Sciatic nerve (tissue), 2 donors: Measurements from ENCODE around the gene CALM1. TPM values are rescaled to one million over a fixed set of nuclear protein-coding genes. Genes with fewer than 3 reads are reported as not detected.

Source experiments
- ATAC-seq: fragments of 200-7000 bp; cut with Tn5 transposase; one replicate; pipeline ENCODE4 v1.9.1; 2020; ENCODE audit warnings: mild to moderate bottlenecking, moderate library complexity
- DNase-seq: peaks from one replicate; pipeline ENCODE4 v3.0.0-alpha.2; 2020; ENCODE audit warnings: low spot score
- intact Hi-C: fragments of 100-400 bp; cut with DNase I; formaldehyde crosslinking; loops from one replicate; pipeline ENCODE4 v1.14.2; 2022
- total RNA-seq: library from RNA; stranded (reverse); fragmentation: NEBNext Ultra II Directional; extraction: Animal tissue kit (Norgen Biotek cat#: 25700); gene quantifications from one replicate; pipeline ENCODE4 v1.2.1, GENCODE V29; 2021
- donor health status: DM: no; HTN: no; CAD: no.
- donor health status: DM: no; HTN: no; CAD: no.

CALM1 gene
- total RNA-seq, 1 donor from 2014 or later = 340 TPM

DNA sequence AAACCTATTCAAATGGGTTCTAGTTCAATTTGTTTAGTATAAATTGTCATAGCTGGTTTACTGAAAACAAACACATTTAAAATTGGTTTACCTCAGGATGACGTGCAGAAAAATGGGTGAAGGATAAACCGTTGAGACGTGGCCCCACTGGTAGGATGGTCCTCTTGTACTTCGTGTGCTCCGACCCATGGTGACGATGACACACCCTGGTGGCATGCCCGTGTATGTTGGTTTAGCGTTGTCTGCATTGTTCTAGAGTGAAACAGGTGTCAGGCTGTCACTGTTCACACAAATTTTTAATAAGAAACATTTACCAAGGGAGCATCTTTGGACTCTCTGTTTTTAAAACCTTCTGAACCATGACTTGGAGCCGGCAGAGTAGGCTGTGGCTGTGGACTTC is 8.3 kb downstream of the CALM1 start:
- intact Hi-C loops = loop anchor here (5.0 kb wide), 2 partner anchors 112 to 292 kb away; no protein-coding TSS in a partner anchor
- DNase-seq (no peak), ATAC-seq (no peak)

DNA sequence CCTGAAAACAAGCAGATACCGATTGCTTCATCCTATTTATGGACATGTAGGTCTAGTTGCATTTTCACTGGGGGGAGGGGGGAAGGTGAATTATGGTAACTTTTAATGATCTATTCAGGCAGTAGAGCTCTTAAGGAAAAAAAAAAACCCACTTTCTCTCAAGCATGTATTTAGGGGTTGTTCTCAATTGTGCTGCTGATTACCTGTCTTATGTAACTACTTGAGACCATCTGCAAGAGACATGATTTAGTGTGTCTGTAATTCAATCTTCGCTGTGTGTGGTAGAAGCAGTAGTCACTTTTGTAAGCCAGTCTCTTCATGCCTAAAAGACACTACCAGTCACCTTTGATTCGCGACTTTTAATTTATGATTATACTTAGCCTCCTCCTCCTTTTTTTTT is 8.9 kb downstream of the CALM1 start:
- DNase-seq = no peak
- ATAC-seq = no peak
- intact Hi-C loops = loop anchor here (5.0 kb wide), 2 partner anchors 112 to 292 kb away; no protein-coding TSS in a partner anchor

DNA sequence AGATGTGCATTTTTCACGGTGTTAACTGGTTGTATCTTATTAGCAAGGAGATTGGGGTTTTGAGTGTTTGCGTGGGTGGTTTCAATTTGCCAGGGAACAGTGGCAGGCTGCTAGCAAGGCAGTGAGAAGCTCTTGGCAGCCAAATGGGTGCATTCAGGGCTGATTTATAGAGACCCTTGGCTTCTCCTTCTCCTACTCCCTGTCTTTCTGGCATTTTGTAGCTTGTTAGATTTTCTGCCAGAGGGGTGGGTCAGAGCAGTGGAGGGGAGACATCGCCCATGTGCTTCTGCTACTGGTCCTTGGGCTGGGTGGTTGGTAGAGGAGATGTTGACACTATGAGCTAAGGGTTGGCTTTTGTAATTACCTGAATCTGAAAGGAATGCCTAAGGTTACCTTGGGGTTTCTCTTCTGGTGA is 9.6 kb downstream of the CALM1 start:
- intact Hi-C loops = loop anchor here (5.0 kb wide), 2 partner anchors 111 to 291 kb away; no protein-coding TSS in a partner anchor
- ATAC-seq = no peak
- DNase-seq = no peak

DNA sequence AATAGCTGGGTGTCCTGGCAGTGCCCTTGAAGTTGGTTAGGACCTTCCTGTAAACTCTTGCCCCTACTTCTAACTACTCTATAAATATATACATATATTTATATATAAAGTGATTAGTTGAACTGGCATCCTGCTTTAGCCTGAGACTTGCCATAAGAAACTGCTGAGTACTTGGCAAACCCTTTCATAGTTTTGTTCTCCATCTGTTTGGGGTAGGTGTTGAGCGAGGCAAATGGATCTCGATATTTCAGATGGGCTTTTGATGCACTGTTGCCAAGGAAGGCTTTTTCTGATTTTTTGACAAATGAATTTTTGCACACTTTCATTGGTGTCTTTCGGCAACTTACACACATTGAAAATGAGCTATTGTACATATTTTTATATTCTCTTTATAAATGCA is 10.4 kb downstream of the CALM1 start:
- DNase-seq = no peak
- ATAC-seq = no peak
- intact Hi-C loops = loop anchor here (5.0 kb wide), 2 partner anchors 110 to 290 kb away; no protein-coding TSS in a partner anchor

DNA sequence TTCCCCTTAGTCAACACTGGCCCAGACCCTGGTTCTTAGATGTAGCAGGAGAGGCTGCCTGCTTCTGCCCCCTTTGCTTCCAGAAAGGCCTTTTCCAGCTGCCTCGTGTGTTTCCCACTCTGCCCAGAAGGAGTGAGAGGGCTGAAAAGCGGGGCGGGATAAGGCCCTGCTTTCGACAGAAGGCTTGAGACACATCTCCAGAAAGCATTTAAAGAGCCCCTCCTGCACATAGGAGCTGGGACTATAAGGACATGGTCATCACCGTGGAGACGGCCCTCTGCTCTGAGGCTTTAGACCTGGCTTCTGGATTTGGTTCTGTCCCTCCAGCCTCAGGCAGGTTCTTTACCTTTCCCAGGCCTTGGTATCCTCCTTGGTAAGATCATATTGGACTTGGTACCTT is 11.9 kb downstream of the CALM1 start:
- DNase-seq (no peak), ATAC-seq (peak; percentile 48)
- intact Hi-C loops = loop anchor here (5.0 kb wide), 2 partner anchors 109 to 289 kb away; no protein-coding TSS in a partner anchor

DNA sequence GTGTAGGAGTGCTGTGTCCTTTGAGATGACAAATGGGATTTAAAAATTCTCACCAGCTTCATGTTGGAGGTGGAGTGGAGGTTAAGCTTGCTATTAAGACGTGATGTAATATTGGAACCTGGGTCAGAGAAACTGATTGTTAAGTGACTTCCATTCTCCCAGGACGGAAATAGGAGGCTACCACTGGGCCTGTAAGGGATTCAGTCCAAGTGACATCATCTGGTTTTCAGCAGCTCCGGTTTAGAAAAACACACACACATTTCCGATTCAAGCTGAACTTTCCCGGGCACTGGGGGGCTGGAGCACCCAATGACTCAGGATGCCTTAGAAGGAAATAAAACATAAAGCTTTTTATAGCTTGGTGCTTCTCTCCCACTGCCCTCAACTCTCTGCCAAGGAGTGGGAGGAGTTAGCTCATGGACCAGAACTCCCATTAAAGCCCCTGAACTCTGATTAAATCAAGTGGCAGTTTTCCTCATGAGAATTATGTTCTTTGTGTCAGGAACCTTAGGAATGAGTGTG is 12.4 kb downstream of the CALM1 start:
- intact Hi-C loops = loop anchor here (5.0 kb wide), 2 partner anchors 108 to 288 kb away; no protein-coding TSS in a partner anchor
- no peak for DNase-seq
- ATAC-seq = peak; percentile 82

DNA sequence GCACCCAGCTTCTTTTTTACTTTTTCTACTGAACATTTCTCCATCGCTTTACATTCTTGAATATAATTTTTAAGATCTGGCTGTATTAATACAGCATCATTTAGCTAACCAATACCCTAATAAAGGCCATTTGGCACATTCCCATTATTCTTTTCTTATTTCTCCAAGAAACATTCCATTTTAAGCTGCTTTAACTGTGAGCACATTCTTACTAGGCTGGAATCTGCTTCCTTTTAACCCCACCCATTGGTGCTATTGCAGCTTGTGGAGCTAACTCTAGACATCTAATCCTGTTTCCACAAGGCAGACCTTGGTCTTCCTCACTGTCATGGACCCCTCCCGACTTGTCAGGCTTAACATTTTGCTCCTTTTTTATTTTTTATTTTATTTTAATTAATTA is 15.2 kb downstream of the CALM1 start:
- DNase-seq = no peak
- intact Hi-C loops = no loop called here
- ATAC-seq = no peak

DNA sequence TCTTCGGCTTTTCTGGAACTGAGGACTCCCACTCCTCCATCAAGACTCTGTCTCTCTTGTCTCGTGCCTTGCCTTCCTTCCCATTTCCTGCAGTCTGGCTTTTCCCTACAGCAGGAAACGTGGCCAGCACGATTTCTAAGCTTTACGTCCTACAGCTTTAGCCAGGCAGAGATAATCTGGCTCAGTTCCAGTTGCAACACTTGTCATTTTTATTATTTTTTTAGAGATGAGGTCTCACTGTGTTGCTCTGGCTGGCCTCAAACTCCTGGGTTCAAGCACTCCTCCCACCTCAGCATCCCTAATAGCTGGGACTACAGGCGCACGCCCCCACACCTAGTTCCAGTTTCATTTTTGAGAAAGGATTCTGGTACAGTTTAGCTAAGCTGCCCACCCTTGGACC is 19.9 kb downstream of the CALM1 start:
- ATAC-seq = no peak
- DNase-seq = no peak
- intact Hi-C loops = no loop called here

DNA sequence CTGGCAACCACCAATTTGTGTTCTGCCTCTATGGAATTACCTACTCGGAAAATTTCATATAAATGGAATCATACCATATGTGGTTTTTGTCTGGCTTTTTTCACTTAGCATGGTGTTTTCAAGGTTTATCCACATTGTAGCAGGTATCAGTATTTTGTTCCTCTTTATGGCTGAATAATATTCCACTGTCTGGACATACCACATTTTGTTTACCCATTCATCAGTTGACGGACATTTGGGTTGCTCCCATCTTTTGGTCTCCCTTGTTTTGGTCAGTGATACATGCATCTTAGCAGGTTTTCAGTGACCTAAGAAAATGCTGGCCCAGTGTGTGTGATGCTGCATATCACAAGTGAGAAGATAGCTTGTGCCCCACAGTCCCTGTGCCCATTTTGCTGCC is 21.2 kb downstream of the CALM1 start:
- DNase-seq = no peak
- no peak for ATAC-seq
- intact Hi-C loops = no loop called here

DNA sequence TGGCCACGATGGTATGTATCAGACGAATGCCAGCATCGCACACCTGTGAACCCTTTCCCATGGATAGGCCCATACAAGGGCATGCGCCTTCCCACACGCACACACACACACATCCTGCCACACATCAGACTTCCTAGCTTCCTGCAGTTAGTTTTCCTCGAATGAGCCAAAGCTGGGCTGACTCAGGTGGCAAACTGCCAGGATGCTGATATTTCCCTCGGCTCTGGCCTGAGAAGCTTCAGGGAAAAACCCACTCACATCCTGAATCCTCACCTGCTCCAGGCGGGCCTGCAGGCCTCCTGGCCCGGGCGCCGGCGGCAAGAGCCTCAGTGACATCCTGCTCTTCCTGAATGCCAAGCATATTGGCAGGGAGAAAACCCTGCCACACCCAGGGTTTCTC is 22.4 kb downstream of the CALM1 start:
- intact Hi-C loops = no loop called here
- DNase-seq = peak; percentile 86
- ATAC-seq = peak; percentile 66

DNA sequence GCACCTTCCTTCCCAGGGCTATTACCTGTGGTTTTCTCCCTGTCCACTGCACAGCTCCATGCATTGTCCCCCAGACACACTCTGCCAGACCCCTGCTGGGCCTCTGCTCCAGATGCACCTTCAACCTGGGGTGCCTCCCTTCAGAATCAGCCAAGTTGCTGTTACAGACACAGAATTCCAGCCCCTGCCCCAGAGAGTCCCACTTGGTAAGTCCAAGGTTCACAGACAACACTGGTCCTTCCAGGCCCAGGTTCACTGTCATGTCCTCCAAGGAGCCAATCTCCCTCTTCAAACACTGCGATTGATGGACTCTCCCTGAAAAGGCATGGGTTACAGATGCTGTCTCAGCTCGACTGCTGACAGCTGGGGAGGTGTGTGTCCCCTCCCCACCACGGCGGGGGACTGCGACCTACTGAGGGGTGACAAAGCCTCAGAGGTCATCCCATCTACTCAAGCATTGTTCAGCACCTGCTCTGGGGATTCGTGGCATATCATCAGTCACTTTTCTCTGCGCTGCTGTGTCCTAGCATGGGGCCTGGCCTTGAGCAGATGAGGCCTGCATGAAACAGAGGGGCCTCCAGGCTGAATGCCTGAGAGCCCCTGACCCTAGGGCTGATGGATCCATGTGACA is 24.3 kb downstream of the CALM1 start:
- intact Hi-C loops = no loop called here

DNA sequence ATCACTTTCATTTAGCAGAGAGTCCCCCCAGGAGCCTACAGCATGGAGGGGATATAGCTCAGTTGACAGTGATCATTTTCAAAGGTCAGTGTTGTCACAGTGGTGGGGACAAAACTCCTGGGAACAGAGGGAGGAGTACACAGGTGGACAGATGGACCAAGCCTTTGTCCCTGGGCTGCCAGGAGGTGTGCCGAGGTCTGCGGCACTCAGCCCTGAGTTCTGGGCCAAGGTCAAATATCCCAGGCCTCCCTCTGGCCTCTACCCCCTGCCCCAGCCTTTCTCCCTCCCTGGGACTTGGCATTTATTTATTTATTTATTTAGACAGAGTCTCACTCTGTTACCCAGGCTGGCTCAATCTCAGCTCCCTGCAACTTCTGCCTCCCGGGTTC is 24.8 kb downstream of the CALM1 start:
- no peak for ATAC-seq
- intact Hi-C loops = no loop called here
- DNase-seq = no peak

More for the DNA sequence above, 24.3 kb downstream of the CALM1 start:
- DNase-seq (no peak), ATAC-seq (no peak)

DNA sequence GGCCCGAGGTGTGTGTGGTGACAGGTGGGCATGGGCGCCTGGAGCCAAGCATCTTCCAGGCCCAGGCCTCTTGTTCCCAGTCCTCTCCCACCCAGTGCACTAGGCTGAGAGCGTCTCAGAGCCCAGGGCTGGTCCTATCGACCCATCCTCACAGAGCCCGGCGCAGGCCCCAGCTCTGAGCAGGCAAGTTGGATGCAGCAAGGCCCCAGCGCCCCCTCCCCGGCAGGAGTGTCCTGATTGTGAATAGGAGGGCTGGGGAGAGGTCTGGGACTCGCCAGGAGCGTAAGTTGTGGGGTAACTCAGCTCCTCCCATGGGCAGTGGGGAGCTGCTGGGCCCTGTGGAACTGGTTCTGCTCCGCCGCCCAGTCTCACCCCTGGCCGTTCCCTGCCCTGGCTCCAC is 26.3 kb downstream of the CALM1 start:
- ATAC-seq = no peak
- intact Hi-C loops = no loop called here
- no peak for DNase-seq

DNA sequence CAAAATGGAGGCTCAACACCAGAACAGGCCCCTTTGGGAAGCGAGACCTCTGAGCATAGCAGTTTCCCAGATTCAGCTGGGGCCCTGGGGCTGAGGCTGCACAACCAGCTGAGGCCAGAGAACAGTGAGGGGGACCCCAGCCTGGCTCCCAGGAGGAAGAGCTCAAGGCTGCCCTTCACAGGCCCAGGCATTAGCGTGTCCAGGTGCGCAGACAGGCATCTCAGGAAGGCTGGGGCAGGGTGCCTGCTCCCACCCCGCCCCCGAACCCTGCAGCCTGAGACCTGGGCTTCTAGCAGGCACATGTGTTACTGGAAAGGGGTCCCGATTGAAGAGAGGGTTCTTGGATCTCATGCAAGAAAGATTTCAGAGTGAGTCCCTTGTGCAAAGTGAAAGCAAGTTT is 27.2 kb downstream of the CALM1 start:
- DNase-seq (no peak), ATAC-seq (no peak)
- intact Hi-C loops = no loop called here

DNA sequence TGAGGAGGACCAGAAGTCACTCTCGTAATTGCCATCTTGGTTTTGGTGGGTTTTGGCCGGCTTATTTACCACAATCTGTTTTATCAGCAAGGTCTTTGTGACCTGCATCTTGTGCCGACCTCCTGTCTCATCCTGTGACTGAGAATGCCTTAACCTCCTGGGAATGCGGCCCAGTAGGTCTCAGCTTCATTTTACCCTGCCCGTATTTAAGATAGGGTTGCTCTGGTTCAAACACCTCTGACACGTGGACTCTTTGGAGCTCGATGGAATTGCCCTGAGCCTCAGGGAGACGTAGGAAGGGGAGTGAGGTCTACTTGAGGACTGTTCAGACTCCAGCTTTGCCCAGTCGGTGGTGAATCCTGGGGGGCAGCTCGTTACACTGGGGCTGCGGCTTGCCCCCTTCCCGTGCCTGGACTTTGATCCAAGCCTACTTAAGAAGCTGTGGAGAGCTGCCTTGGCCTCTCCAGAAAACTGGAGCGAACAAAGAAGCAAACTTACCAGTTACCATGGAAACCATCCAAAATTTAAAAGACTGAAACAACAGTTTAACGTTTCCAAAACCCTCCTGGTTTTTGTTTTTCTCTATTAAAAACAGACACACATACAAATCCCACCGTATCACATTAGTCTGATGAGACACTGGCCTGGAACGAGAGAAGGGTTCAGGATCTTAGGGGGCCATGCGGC is 28.0 kb downstream of the CALM1 start:
- DNase-seq = no peak
- intact Hi-C loops = no loop called here
- ATAC-seq = no peak

DNA sequence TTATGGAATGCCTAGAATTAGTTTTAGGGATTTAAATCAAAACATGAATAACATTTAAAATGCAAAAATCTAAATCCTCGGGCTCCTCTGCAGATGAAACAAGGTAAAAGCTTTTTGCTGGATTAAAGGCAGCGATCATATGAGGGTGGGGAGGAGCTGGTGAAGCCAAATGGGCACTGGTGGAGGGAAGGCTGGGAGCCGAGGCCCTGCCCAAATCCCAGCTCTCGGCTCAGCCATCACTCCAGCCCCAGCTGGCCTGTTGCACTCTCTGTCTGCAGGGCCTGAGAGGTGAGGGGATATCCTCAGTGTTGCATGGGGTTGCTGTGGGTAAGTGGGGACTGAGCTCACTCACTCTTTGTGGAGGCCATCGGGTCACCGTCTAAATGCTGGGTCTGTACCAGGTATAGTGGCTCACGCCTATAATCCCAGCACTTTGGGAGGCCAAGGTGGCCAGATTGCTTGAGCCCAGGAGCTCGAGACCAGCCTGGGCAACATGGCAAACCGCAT is 28.6 kb downstream of the CALM1 start:
- DNase-seq = no peak
- no peak for ATAC-seq
- intact Hi-C loops = no loop called here

DNA sequence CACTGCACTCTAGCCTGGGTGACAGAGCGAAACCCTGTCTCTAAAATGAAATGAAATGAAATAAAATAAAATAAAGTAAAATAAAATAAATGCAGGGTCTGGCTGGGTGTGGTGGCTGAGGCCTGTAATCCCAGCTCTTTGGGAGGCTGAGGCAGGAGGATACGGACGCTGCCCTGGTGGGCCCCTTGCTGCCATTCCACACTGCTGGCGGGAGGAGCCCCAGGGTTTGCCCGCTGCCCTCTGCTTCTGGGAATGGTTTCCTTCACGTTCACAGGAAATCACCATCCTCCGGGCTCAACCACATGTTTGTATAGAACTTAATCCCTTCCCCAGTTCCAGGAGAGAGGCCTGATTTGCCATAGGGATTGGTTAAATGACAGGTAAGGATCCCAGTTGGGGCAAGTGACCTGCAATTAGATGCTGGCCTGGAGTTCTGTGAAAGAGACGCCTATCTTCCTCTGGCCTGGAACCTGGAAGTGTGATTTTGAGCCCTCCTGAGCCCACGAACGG is 29.3 kb downstream of the CALM1 start:
- ATAC-seq (no peak), DNase-seq (no peak)
- intact Hi-C loops = no loop called here

DNA sequence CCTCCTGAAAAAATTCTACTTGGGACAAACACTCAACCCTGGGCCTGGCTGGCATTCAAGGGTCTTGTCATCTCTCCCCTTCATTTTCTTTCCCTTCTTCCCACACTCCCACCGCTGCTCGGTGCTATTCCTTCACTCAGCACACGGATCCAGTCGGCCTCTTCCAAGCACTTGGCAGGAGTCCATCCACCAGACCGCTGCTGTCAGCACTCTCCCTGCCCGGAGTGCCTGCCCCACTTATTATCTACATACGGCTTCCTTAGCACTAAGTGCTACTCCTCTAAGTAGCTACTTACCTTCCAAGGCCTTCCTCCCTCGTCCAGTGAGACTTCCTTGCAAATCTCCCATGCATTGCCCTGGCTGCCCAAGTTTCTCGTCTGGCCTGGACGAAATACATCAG is 29.8 kb downstream of the CALM1 start:
- ATAC-seq (no peak), DNase-seq (no peak)
- intact Hi-C loops = no loop called here

DNA sequence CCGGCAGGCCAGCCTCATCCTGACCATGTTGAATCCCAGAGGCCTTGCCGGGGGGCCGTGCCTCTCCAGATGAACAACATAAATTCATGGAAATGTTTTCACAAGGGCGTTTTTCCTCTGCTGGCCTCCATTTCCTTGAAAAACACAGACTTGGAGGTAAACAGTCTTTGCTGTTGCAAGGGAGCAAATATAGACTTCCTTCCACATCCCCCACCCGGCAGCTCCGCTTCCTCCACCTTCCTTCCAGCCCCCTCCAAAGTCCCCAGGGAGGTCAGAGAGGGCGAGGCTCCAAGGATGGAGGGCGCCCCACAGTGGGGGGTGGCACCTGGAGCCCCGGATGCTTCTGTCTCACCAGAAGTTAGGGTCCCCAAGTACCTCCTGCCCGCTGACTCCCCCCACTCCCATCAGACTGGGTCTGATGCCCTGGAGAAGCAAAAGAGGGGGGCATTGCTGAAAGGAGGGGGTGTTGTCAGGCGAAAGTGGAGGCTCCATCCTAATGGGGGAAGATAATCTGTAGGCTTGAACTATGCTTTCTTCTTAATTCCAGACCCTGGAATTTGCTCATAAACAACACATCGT is 31.1 kb downstream of the CALM1 start:
- DNase-seq = no peak
- no peak for ATAC-seq
- intact Hi-C loops = no loop called here

DNA sequence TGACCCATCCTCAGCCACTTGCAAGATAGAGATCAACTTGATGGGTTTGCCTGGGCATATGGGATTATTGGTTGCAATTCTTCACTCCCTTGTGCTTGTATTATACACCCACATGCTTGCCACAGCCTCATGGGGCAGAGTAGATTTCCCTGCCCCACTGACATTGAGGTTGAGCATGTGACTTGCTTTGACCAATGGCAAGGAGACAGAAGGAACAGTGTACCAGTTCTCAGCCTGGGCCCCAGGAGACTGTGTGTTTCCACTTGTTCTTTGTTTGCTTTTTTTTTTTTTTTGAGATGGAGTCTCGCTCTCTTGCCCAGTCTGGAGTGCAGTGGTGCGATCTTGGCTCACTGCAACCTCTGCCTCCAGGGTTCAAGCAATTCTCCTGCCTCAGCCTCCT is 31.8 kb downstream of the CALM1 start:
- DNase-seq = no peak
- intact Hi-C loops = no loop called here
- no peak for ATAC-seq
